ENCODE results near the gene ZNF658.
"Not testable (repeated sequence)": the region's sequence is repeated elsewhere in the genome, so short reads cannot be mapped to it uniquely, and the experiment has no call there.

ZNF658 gene

DNA sequence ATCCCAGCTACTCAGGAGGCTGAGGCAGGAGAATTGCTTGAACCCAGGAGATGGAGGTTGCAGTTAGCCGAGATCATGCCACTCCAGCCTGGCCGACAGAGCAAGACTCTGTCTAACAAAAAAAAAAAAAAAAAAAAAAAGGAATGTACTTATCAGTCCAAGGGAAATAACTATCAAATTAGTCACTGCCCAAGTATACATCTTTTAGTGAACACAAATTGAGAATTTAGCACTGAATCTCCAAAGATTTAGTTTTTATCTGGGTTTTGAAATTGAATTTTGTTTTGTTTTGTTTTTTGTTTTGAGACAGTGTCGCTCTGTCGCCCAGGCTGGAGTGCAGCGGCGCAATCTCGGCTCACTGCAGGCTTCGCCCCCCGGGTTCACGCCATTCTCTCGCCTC, 52.1 kb downstream of the ZNF658 start:
- H3K27ac Mint-ChIP-seq; H3K36me3 Mint-ChIP-seq (ENCODE audit: low read depth): not testable (repeated sequence)

More for the DNA sequence above, 52.1 kb downstream of the ZNF658 start:
- H3K4me3 Mint-ChIP-seq, H3K4me1 Mint-ChIP-seq, DNase-seq, ATAC-seq, H3K9me3 Mint-ChIP-seq, H3K27me3 Mint-ChIP-seq: not testable (repeated sequence)
